UCSD-AML1 (cell line): Measurements from ENCODE around the gene SLC25A10.

Source experiments
- DNase-seq: peaks from one replicate; lab custom pipeline; 2025; ENCODE audit not compliant: unreplicated experiment; lab: John Stamatoyannopoulos, UW

The SLC25A10 gene

DNA sequence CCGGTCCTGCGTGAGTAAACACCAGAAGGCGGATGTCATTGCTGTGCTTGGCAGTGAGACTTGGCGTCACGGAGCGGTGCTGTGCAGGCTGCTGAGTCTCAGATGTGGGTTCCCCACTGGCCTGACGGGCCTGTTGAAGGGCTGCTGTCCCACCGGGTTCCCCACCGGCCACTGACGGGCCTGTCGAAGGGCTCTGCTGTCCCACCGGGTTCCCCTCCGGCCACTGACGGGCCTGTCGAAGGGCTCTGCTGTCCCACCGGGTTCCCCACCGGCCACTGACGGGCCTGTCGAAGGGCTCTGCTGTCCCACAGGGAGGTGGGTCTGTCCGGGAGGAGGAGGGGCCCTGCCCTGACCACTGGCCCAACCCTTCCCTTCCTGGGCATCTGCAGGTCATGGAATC, 25.5 kb upstream of the SLC25A10 start:
- no peak for DNase-seq

GRCh38 chr17:81687770-81688541, 24.1 kb upstream of the SLC25A10 start:
- no peak for DNase-seq

DNA sequence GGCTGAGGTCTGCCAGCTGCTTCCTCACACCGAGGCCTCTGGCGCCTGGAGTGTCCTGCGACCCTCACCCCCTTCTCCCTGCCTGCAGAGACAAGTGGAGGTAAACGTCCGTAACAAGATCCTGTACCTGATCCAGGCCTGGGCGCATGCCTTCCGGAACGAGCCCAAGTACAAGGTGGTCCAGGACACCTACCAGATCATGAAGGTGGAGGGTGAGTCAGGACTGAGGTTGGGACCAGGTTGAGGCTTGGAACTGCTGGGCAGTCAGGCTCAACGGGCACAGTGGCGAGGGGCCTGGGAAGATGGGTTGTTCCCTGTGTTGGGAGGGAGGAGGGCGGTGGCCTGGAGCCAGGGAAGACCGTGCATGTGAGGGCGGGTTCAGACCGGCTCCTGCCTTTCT, 23.5 kb upstream of the SLC25A10 start:
- DNase-seq, result no peak

DNA sequence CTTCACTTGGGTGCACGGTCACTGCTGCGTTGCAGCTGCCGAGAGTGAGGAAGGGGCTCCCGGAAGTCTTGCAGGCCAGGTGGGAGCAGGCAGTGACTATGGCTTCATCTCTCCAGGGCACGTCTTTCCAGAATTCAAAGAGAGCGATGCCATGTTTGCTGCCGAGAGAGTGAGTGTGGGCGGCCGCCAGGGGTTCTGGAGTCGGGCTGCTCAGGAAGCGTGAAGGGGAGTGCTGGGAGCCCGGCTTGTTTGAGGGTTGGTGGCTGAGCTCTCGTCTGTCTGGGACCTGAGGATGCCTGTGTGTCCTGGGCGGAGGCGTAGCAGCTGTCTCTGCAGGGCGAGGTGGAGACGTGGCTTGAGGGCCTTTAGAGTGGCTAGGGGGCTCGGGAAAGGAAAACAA, 22.0 kb upstream of the SLC25A10 start:
- no peak for DNase-seq

- no peak for DNase-seq
Observed at GRCh38 chr17:81690549-81690948, 21.5 kb upstream of the SLC25A10 start.

- no peak for DNase-seq
Observed at GRCh38 chr17:81691196-81691595, 20.9 kb upstream of the SLC25A10 start.

DNA sequence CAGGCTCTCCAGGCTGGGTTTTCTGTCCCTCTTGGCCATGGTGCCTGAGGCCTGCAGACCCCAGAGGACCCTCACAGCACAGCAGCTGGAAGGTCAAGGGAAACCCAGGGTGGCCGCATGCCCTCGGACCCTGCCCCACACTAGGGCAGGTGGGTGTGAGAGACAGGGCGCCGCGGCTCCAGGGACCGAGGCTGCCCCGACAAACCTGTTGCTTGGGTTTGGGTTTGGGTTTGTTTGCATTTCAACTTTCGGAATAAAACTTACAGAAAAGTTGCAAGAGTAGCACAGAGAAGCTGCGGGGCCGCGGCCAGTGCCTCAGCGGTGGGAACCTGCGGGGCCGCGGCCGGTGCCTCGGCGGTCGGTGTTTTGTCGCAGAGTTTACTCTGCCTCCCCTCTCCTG, 20.5 kb upstream of the SLC25A10 start:
- DNase-seq, result no peak

DNA sequence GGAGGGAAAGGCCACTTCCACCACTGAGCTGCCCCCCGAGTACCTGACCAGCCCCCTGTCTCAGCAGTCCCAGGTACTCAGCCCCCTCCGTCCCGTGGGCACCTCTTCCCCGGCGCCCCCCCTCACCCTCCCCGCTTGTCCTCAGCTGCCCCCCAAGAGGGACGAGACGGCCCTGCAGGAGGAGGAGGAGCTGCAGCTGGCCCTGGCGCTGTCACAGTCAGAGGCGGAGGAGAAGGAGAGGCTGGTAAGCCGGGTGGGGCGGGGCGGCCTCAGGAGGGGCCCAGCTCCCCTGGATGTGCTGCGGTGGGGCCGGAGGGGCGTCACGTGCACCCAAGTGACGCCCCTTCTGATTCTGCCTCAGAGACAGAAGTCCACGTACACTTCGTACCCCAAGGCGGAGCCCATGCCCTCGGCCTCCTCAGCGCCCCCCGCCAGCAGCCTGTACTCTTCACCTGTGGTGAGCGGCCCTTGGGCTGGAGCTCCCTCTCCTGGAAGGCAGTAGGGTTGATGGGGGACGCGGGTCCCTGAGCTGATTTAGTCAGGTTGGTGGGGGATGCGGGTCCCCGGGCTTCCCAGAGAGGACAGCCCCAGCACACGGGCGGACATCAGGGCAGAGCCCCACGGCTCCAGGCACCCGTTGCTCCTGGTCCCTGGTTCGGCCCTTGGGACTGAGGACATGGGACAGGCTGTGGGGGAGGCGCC, 18.4 kb upstream of the SLC25A10 start:
- DNase-seq, result no peak

GRCh38 chr17:81694810-81695209, 17.3 kb upstream of the SLC25A10 start:
- DNase-seq, result no peak

DNA sequence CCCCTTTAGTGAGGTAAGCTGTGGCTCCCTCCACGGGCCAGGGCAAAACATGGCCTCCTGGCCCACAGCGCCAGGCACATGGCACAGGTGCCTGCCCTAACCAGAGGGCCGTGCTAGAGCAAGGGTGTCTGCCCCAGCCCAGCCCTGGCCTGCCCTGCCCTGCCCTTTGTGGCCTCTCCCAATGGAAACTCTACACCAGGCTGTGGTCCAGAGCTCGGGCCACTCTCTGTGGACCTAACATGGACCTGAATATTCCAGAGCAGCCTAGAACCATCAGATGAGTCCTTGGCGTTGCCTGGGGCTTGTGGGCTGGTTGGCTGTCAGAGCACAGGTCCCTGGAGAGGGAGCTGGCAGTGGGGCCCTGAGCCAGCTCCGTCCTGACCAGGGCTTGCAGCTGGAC, 16.9 kb upstream of the SLC25A10 start:
- no peak for DNase-seq

- DNase-seq, result no peak
Observed at GRCh38 chr17:81695801-81696200, 16.3 kb upstream of the SLC25A10 start.

GRCh38 chr17:81696218-81696941, 15.7 kb upstream of the SLC25A10 start:
- DNase-seq, result no peak

GRCh38 chr17:81697261-81698044, 14.6 kb upstream of the SLC25A10 start:
- DNase-seq, result no peak

DNA sequence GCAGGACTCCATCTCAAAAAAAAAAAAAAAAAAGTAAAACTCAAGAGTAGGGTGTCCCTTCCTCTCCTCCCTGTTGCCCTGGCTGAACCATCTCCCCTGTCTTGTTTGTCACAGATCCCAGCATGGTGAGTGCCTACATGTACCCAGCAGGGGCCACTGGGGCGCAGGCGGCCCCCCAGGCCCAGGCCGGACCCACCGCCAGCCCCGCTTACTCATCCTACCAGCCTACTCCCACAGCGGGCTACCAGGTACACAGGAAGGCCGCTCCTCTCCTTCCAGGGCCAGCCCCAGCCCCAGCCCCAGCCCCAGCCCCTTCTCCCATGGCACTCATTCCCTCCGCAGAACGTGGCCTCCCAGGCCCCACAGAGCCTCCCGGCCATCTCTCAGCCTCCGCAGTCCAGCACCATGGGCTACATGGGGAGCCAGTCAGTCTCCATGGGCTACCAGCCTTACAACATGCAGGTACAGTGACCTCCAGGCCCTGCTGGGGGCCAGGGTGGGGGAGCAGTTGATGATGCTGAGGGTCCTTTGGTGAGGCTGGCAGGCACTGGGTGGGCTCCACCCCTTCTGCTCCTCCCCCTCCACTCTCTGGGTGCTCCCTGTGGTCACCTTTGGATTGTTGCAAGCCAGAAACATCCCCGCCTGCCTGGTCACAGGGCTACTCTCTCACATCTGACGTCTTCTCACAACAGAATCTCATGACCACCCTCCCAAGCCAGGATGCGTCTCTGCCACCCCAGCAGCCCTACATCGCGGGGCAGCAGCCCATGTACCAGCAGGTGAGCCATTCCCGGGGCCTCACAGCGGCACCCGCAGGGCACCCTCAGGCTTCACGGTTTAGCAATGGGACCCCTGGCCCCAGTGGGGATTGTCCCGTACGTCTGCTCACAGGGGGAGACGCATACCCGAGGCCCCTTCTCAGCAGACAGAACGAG, 11.5 kb upstream of the SLC25A10 start:
- no peak for DNase-seq

- DNase-seq, result no peak
Observed at GRCh38 chr17:81701288-81702071, 10.6 kb upstream of the SLC25A10 start.

DNA sequence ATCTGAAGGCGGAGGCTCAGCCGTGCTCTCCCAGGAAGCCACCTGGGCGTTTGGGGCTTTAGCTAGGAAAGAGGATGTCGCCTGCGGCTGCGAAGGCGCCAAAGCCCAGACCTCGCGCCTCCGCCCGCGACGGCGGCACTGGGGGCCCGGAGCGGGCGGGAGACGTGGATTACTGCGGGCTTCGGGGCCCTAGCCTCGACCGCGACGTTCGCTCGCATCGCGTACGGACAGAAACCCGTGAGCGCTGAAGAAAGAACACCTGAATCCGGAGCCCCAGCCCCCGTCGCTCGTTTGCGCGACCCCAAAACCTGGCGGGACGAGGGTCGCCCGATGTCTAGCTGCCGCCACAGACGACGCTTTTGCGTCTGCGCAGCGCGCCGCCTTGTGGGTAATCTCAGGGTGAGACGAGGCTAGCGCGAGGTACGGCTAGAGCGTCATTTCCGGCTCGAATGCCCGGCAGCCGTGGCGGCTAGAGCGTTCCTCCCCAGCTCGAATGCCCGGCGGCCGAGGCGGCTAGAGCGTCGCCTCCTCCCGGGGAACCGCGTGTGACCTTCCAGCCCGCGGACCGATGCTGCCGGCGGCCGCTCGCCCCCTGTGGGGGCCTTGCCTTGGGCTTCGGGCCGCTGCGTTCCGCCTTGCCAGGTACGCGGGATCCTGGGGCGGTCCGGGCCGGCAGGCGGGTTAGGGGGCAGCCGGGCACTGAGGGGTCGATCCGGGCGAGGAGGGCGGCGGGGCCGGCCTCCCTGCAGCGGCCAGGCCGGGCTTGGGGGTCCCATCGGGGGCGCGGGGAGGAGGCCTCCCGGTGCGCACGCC, 8.9 kb upstream of the SLC25A10 start, which contains the start of gene MRPL12:
Gene MRPL12, plus strand, starts transcription at position 434 of the 813 bp plus-strand sequence. Its CDS starts 135 bp downstream, at position 569.
- DNase-seq, result peak; percentile 92

DNA sequence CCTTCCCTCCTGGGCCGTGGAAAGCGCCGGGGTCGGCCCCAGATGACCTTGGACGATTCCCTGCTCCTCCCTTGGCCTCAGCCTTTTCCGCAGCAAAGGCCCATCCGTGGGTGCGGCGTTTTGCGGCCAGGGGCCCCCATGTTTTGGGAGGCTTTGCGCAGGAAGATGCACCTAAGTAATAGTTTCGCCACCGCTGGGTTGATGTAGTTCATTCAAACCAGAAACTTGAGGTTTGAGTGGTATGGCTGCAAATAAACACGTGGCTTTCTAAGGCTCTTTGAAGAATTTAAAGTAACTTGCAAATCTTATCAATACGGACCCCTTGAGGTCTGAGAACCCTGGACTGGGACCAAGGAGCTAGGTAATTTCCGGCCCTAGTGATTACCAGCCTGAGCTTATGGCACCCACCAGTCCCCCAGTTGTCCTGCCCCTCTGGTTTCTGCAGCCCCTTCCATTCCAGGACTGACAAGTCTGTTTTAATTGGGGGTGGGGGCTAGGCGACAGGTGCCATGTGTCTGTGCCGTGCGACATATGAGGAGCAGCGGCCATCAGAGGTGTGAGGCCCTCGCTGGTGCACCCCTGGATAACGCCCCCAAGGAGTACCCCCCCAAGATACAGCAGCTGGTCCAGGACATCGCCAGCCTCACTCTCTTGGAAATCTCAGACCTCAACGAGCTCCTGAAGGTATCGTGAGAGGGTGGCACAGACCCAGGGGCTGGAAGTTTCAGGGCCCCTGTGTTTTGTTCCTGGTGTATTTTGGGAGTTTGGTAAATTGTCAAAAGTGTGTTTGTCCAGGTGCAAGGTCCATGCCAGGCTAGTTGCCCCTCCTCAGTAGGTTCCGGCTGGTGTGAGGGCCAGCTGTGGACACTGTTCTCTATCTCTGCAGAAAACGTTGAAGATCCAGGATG, 8.1 kb upstream of the SLC25A10 start:
- DNase-seq, result no peak
